IPS-NIHi7 (cell line): ENCODE results near the gene RPS6KA2.

Source experiments
- DNase-seq: peaks from one replicate; pipeline ENCODE4 v3.0.0; 2012; ENCODE audit warnings: mixed read lengths; ENCODE audit errors: extremely low spot score

RPS6KA2 gene

DNA sequence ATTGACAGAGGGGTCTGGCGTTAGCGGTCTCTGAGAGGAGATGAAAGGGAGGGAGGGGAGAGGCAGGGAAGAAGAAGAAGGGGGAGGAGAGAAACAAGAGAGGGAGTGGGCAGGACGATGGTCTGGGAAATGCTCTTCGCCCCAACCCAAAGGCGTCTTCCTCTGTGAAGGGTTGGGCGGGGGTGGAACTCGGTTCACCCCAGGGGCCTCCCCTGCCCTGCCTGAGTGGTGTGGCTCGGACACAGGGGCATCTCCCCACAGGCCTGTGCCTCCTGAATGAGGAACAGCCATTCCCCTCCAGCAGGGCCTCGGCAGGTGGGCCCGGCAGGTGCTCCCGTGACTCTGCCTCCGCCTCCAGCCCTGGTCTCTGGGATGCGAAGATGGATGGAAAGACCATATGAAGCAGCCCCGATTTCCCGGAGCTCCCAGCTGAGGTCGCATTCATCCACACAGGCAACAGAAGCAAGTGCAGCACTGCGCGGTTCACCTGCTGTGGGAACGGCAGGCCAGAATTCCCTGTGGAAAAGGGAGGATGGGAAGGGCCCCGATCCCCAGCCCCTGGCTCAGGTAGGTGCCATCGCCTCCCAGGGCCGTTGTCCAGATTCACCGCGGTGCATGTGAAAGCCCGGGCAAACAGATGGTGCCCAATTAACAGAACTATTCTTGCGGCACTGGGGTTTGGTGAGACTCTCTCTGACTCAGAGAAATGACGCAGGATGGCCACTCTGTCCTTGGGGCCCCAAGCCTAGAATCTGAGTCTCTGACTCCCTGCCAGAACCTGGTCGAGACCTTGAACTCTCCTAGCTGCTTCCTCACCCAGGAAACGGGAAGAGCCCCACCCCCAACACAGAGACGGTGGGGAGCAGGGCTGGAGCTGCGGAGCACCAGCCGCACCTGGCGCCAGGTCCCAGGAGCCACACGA lies 29.4 kb upstream of the RPS6KA2 start:
- DNase-seq: peak; percentile 60

DNA sequence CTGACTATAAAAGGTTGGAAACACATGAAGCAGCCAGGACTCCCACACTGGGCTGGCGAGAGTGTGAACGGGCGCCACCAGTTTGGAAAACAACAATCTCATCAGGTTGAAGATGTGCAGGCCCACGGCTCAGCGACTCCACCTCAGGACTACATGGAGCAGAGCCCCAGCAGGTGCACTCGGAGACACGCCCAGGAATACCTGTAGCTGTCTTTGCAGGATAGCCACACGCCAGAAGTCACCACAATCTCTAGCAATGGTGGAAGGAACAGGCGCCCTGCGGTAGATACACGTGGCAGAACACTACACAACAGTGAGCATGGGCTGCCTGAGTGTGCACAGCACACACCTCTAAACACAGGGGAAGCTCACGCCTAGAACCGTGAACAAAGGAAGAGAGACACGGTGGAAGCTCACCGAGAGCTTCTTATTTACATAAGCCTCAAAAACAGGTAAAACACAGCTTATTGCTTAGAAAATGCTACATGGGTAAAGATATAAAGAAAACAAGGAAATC lies 28.7 kb upstream of the RPS6KA2 start:
- DNase-seq: no peak

DNA sequence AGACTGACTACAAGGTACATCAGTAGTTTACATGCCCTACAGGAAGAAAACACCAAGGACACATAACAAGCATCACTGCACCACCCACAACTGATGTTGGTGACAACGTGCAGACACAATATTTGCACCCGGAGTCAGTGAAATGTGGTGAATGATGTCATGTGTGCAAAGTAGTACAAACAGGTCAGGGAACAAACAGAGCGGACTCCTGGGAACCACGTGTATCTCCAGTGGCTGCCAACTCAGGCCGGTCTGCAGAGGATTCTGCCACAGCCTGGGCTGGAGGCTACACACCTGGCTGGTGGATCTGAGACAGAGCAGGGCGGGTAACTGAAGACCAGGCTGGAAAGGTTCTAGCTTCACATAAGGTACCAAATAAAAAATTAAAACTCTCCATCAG lies 28.2 kb upstream of the RPS6KA2 start:
- no peak for DNase-seq

DNA sequence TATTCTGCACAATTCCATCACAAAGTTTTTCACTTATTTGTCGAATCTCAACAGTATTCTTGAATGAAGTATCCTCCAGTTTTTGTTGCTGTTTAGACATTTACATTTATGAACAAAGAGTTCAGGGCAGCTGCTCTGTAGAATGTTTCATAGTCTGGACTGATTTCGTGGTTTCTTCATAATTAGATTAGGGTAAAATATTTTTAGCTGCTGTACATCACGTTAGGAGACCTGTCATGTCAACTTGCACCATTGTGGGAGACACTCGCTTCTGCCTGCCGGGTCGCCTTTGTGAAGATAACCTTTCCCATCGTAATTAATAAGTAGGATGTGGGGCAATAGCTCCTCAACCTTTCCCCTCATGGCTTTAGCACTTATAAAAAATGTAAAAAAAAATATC lies 27.5 kb upstream of the RPS6KA2 start:
- no peak for DNase-seq

DNA sequence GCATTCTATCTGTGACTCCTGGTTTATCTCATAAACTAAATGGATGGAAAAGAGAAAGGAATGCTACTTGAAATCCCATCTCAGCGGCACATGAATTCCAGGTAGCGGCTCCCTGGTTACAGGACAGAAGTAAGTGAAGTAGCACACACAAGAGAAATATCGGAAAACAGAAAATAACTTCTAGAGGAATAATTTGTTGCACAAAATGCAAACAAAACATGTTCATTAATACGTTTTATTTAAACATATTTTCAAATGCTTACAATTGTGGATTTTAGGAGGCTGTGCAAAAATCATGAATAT lies 26.5 kb upstream of the RPS6KA2 start:
- no peak for DNase-seq

DNA sequence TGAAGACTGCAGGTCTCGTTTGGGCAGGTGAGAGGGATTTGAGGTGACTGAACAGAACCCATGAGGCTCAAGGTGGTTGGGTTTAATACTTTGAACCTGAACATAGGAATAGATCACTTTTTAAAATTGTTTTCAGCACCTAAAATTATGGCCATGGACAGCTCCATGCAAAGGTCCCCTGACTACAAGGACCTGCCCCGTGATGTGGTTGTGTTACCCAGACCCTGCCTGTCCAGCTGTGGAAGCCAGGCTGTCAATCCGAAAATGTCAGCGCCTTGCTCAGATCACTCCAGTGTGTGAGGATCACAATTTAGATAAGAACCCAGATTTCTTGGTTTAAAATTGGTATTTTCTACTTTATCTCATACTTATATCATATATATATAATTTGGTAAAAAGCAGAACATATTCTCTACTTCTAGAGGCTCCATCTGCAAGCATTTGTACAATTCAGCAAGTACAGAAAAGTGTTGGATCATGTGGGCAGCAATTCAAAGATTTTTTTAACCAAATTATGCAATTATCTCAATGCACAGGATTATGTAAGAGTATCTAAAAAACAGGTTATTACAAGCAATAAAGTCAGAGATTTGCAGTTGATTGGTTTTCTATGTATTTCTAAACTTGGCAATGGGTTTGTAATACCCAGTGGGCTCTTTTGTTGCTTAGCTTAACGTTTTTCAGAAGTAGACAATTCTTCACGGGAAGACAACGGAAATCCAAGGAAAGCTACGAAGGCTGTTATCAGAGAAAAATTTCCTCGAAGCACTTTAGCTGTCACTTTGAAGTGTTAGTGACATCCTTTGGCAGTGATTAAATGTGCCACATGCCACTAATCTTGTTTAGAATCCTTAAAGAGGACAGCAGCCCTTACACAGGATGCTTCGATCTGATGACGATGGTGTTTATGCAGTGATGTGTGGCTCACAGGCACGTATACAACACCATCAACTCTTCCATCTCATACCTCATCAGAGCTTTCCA lies 24.1 kb upstream of the RPS6KA2 start:
- no peak for DNase-seq

DNA sequence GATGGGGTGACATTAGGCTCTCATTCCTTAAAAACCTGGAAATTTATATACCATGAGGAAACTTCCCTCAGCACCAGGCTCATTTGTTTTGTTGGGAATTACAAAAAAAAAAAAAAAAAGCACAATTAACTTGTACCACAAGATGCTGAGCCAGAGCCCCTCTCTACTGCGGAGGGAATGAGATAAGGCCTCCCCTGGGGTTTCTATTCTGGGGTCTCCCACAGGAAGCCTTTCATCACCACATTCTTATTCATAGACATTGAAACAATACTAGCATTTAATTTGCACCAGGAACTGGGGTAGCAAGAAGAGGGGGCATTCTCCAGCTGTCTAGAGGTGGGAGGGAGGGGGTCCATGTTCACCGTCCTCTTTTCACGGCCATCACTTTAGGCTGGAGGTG lies 23.0 kb upstream of the RPS6KA2 start:
- no peak for DNase-seq

DNA sequence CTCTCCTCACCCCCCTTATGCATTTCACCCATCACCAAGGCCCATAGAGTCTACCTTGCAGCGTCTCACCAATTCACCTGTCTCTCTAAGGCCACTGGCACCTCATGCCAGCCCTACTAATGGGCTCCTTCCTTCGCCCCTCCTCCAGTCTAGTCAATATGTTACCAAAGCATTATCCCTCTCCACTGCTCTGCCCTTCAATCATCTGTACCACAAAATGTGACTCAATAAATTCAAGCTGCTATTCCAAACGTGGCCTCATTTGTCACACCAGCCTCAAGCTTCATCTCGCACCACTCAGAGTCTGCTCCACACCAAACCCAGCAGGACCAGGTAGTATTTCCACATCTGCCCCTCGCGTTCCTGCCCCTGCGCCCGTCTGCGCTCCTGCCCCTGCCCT lies 21.8 kb upstream of the RPS6KA2 start:
- no peak for DNase-seq

DNA sequence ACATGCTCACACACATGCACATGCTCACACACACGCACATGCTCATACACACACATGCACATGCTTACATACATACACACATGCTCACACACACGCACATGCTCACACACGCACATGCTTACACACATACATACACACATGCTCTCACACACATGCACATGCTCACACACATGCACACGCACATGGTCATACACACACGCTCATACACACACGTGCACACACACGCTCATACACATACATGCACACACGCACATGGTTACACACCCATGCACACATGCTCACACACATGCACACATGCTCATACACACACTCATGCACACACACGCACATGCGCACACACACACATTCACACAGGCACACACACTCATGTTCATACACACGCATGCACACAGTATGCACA lies 20.8 kb upstream of the RPS6KA2 start:
- no peak for DNase-seq

DNA sequence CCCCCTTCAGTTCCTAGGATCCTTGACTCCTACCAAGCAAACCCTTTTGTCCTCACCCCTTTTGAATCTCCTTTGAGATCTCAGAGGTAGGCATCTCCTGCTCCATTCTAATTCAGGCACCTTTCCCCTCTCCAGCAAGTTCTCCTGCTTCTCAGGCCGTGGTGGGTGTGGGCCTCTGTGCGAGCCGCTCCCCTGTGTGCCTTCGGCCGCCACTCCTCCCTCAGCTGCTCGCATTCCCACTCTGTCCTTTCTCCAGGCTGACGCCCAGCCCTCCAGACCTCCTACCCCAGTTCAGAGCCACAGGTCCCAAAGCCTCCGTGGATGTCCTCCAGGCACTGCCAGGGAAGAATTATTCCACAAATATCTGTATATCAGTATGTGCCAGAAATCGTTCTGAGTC lies 19.7 kb upstream of the RPS6KA2 start:
- no peak for DNase-seq

DNA sequence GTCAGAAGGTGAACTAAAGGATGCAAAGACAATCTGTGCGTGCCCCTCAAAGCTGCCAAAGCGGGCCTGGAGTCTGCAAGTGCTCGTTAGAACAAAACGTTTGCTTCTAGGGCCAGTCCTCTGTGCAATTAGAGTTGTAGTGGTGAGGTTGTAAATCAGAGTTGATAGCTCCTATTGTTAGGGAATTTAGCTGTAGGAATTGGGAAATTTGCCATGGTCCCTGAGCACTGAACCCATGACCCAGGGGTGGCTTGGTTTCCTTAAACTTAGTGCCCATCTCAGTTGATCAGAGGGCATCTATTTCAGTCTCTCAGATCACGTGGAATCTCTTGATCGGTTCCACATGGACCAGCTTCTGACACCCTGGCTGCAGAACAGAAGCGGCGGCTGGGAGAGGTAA lies 18.8 kb upstream of the RPS6KA2 start:
- DNase-seq: no peak

DNA sequence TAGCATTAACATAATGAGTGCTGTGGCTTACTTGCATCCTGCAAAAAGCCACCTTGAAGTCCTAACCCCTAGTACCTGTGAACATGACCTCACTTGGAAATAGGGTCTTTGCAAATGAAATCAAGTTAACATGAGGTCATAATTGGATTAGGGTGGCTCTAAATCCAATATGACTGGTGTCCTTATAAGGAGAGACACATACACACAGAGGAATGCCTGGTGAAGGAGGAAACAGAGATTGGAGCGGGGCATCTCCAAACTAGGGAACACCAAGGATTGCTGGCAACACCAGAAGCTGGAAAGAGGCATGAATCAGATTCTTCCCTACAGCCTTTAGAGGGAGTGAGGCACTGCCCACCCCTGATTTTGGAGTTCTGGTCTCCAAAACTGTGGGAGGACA lies 17.6 kb upstream of the RPS6KA2 start:
- no peak for DNase-seq

DNA sequence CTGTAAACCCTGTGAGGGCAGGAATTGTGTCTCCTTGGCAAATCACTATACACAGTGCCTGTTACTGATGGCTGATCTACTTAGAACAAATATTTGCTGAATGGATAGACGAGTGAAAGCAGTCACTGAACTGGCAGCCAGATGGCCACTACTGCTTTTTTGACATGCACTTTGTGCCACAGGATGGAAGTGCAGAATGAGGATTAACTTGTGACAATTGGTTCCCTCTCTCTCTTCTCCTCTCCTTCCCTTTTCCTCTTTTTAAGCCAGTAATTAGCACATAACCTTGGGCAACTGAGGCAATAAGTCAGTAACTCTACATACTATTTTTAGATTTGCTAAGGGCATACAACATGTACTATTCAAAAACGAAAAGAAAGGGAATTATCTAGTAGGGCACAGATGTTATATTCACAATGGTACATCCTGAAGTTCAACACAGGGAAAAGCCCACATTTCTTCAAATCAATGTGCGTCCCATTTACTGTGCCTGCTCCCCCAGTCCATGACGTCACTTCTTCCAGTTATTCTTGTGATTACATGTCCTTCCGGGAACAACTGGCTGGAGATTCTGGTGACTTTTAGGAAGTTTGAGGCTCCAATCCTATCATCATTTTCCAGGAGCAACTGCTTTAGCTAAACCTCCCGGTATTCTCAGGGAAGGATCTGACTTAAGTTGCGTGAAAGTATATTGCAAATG lies 17.0 kb upstream of the RPS6KA2 start:
- no peak for DNase-seq

DNA sequence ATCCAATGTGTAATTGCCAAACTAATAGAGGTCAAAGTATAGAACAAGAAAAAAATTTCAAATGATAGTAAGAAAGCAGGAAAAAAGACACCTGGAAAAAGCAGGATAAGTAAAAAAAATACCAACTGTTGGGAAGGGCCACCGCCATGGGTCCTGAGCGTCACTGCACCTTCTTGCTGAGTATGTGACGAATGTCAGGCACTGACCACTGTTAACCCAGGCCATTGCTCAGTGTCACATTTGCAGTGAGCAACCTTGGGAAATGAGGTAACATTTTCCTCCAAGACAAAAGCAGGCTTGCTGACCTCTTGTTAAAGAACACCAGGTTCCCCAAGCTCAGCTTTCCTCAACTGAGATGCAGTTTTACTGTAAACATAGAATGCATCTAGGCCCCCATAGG lies 15.6 kb upstream of the RPS6KA2 start:
- DNase-seq: no peak

DNA sequence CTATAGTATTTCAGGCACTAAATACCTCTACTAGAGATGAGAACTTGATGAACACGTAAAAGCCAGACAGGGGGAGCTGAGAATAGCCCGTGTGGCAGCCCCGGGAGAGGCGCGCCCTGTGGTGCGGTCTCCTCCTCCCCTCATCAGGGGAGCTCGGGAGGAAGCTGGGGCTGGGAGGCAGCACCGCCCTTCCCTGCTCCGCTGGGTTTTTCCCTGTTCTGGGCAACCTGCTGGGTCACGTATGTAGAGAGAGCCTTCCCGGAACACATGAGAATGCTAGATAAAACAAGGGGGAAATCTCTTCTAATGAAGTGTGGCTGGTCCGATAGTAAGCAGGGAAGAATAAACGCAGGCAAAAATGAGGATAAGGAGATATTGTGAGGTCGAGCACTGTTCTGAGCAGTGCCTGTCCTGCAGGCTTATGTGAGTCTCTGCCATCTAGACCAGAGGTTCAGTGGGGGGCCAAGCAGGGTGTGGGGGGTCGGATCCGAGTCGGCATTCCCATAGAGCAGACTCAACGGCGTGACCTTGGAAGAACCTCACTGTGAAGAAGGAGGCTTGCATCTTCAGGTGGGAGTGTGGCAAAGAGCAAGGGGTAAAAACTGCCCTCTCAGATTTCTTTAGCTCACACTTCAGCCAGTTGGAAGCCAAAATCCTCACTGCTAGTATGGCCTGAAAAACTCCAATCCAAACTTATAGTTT lies 13.4 kb upstream of the RPS6KA2 start:
- DNase-seq: peak; percentile 49

DNA sequence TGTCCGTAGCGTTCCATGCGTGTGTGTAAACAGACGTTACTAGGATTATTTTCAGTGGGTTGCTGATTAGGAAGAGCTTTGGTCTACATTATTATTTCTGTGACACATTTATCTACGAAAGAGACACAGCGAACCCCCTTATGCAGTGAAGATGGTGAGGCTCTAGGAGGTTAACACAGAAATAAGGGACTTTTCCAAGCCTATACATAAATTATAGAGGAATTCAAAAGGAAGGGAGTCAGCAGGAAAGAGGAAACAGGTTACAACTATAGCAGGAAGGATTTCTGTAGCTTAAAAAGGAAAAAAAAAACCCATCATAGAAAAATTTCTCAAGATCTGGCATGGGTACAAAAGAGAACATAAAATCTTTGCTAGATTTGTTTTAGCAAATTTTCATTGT lies 12.9 kb upstream of the RPS6KA2 start:
- no peak for DNase-seq

DNA sequence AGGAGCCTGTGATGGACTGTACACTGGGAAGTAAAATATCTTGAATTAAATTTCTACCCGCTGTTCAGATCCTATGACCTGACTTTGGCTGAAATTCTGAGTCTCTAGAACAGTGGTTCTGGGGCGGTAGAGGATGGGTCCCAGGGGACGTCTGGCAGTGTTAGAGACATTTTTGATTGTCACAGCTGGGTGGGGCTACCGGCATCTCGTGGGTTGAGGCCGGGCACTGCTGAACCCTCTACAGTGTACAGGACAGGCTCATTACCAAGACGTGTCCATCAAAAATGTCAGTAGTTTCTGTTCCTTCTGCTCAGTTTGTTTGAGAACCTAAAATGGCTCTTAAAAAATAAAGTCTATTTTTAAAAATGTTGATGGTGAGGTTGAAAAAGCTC lies 11.5 kb upstream of the RPS6KA2 start:
- DNase-seq: no peak

DNA sequence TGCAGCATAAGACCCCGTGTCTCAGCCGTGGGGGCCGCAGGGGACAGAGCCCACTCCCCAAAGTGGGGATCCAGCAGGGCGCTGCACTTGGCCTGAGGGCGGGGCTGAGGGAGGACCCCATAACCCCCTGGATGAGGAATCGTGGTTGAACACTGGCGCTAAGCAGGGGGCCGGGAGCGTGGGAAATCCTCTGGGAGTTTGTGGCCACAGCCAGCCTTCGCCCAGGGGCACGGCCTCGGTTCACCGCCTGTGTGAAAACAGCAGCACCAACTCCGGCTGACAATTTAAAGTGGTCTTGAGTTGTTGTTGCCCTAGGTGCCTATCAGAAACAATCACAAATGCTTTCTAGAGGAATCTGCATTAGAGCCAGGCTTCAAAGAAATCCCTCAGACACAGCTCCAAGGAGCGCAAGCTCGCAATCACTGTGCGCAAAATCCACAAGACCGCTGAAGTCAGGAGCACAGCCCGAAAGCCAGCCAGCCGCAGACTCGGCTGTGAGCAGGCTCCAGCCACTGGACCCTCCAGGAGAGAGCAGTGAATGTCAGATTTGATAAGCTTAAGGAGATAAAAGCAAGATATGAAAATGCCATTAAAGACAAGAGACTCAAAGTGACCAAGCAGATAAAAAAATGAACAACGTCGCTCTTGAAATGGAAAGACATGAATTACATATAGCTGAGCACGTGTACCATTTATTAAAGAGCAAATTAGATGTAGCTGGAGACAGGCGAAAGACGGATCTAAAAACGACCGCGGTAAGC lies 10.9 kb upstream of the RPS6KA2 start:
- no peak for DNase-seq

DNA sequence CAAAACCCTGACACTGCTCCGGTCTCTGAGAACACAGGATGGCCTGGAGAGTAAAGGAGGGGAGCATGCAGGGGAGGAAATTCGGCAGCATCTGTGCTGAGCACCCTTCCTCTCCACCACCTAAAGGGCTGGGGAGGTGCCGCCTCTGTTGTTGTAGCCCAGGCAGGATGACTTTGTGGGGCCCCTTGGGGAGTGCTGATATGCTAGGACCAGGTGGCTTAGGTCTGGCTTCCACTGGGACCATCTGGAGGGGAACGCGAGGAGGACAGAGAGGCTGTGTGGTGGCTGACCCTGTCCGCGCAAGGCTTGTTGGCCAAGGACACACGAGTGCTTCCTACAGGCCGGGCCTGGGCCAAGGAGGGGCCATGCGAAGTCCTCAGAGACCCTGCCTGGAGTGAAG lies 9.9 kb upstream of the RPS6KA2 start:
- no peak for DNase-seq

DNA sequence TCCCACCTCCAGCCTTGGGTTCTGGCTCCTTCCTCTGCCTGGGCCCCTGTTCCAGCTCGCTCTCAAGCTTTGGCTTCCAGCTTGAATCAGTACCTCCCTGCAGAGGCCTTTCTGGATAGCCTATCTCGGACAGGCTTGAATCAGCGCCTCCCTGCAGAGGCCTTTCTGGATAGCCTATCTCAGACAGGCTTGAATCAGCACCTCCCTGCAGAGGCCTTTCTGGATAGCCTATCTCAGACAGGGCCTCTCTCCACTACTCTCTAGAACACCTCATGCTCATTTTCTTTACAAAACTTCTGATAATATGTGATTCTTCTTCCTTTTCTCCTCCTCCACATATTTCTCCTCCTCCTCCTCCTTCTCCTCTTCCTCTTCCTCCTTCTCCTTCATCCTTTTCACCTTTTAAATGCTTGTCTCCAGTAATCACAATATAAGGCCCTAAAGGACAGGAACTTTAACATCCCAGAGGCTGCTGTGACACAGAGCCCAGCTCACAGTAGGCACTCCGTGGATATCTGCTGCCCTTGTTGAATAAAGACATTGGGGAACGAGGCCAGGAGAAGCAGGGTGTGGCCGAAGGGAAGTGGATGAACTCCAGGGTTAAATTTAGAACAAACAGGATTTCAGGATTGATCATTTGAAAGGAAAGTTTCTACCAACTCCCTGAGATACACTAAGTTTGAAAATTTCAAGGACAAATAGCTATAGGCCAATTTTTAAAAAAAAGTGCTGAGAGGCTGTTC lies 9.3 kb upstream of the RPS6KA2 start:
- peak; percentile 5 for DNase-seq
